AG08395 (cell line): ENCODE data around the gene NUTF2.

Experiments
- DNase-seq: peaks from one replicate; pipeline ENCODE4 v3.0.0; 2012; ENCODE audit warnings: mixed read lengths, low spot score

Gene NUTF2

GRCh38 chr16:67837811-67838210 is 8.9 kb upstream of the NUTF2 start:
- DNase-seq = no peak

GRCh38 chr16:67841198-67841815 is 5.4 kb upstream of the NUTF2 start:
- DNase-seq = no peak

- peak; percentile 95 for DNase-seq
Observed at GRCh38 chr16:67841816-67842508, 4.8 kb upstream of the NUTF2 start, which contains the start of gene THAP11. TSS of gene THAP11 (plus strand) at chr16:67842320. CDS start at chr16:67842555, 235 bp downstream.

- peak; percentile 25 for DNase-seq
Observed at GRCh38 chr16:67842509-67843342, 4.0 kb upstream of the NUTF2 start.

- peak; percentile 21 for DNase-seq
Observed at GRCh38 chr16:67843343-67843765, 3.4 kb upstream of the NUTF2 start.

GRCh38 chr16:67844497-67844896 is 2.2 kb upstream of the NUTF2 start:
- peak; percentile 39 for DNase-seq

GRCh38 chr16:67845291-67846062 is 1.3 kb upstream of the NUTF2 start:
- no peak for DNase-seq

GRCh38 chr16:67846063-67846319 is 742 bp upstream of the NUTF2 start:
- no peak for DNase-seq

GRCh38 chr16:67847064-67847861 is 530 bp downstream of the NUTF2 start, which contains the start of gene CENPT:
TSS of gene CENPT (minus strand) at chr16:67847693. CDS start at chr16:67833859, 13,834 bp downstream.
- peak; percentile 58 for DNase-seq

- no peak for DNase-seq
Observed at GRCh38 chr16:67848118-67848517, 1.4 kb downstream of the NUTF2 start.

- DNase-seq = no peak
Observed at GRCh38 chr16:67853670-67854069, 6.9 kb downstream of the NUTF2 start.

GRCh38 chr16:67855789-67856188 is 9.1 kb downstream of the NUTF2 start:
- DNase-seq = no peak

GRCh38 chr16:67856927-67857546 is 10.3 kb downstream of the NUTF2 start:
- no peak for DNase-seq

GRCh38 chr16:67857547-67858233 is 11.0 kb downstream of the NUTF2 start:
- DNase-seq = peak; percentile 98

GRCh38 chr16:67858500-67858899 is 11.8 kb downstream of the NUTF2 start:
- no peak for DNase-seq

- peak; percentile 65 for DNase-seq
Observed at GRCh38 chr16:67860589-67861398, 14.1 kb downstream of the NUTF2 start.

- DNase-seq = no peak
Observed at GRCh38 chr16:67861877-67862276, 15.1 kb downstream of the NUTF2 start.

GRCh38 chr16:67862623-67863583 is 16.2 kb downstream of the NUTF2 start:
- DNase-seq = peak; percentile 34
